ENCODE measurements around the gene AGBL4. TPM values are rescaled to one million over a fixed set of nuclear protein-coding genes. Genes with fewer than 3 reads are reported as not detected.

The AGBL4 gene
- total and polyA plus RNA-seq, 9 of the 15 experiments (the other 6 are each of a cell fraction or from before 2014, with no cell fraction given): 0.11 TPM; not detected in 7

GRCh38 chr1:49728377-49728776 lies 295.4 kb downstream of the AGBL4 start:
- 0% methylated on average over 1 of the region's 1 CpG for WGBS (ENCODE audit: insufficient coverage, low coverage, missing lambda C conversion rate)
- H3K9ac ChIP-seq (ENCODE audit: insufficient read depth in 1 of 2, low read depth in 2 of 2, low read length in 2 of 2): no peak overlapping the region
- FAIRE-seq: no peak
- H3K4me3 ChIP-seq: no peak overlapping the region
- no peak overlapping the region for H3K4me2 ChIP-seq (ENCODE audit: insufficient read depth, low read length)
- no peak for TF ChIP-seq NFE2 (IDR thresholded peaks at IDR 0.05; ENCODE audit: low read depth)
- no peak for TF ChIP-seq SP2 (IDR thresholded peaks at IDR 0.05; ENCODE audit: extremely low read depth, low read depth, low read length, poor library complexity, severe bottlenecking)
- TF ChIP-seq BCLAF1 (IDR thresholded peaks at IDR 0.05; ENCODE audit: borderline replicate concordance in 1 of 2, control insufficient read depth in 1 of 2, low read depth in 2 of 2, low read length in 1 of 2): no peak
- TF ChIP-seq TEAD1 (CRISPR knock-in tag; IDR thresholded peaks at IDR 0.05): no peak
- no peaks in the 10 kb centered on the region for H3K9me1 ChIP-seq (ENCODE audit: control insufficient read depth, insufficient read depth, low read length)
- no peak for DNase-seq (ENCODE audit: extremely low read depth in 1 of 4, low spot score in 3 of 4)
- no peak for ATAC-seq
- H2AFZ ChIP-seq (ENCODE audit: low read depth, low read length): no peak overlapping the region
- H3K27me3 ChIP-seq (ENCODE audit: control insufficient read depth in 2 of 2, insufficient read depth in 2 of 2, low read length in 2 of 2): no peaks in the 10 kb centered on the region
- no peaks in the 10 kb centered on the region for H3K36me3 ChIP-seq (ENCODE audit: control insufficient read depth, insufficient read depth, low read length)
- BruUV-seq (replicated peaks): no TSS peak
- no peaks in the 10 kb centered on the region for H3K79me2 ChIP-seq (ENCODE audit: control insufficient read depth, insufficient read depth, low read length)
- CTCF ChIA-PET (ENCODE audit: low intra/inter-chr PET ratio): no interaction called here
- H3K4me1 ChIP-seq (replicated peaks in 1 of 2; ENCODE audit: control insufficient read depth in 2 of 2, insufficient read depth in 2 of 2, low read length in 2 of 2): no peaks in the 10 kb centered on the region
- no peaks in the 10 kb centered on the region for H4K20me1 ChIP-seq (replicated peaks; ENCODE audit: control insufficient read depth, insufficient read depth, low read length)
- in situ Hi-C loops (cut with MboI): no loop called here
- H3K27ac ChIP-seq (ENCODE audit: extremely low read depth, low read depth, low read length): no peak overlapping the region
- POLR2A ChIA-PET: interaction anchor here (0.6 kb wide), 1 partner anchor 120 kb away, joined by 3 read pairs; no protein-coding TSS in a partner anchor
- H3K9me3 ChIP-seq (replicated peaks; ENCODE audit: control insufficient read depth, insufficient read depth, low read depth, low read length): 0 out of 2 replicates have a peak, but pooled peaks cover 5% of the 10 kb centered on the region
- intact Hi-C loops (cut with micrococcal nuclease): no loop called here
